Activated naive CD8-positive, alpha-beta T cell treated with anti-CD3 and anti-CD28 coated beads, Interleukin-2, amount 10 ng/mL, durations not matched to agents 7 days and 5 days (primary cell): ENCODE results near the gene INPP5A. TPM values are rescaled to one million over a fixed set of nuclear protein-coding genes. Genes with fewer than 3 reads are reported as not detected.
"Not testable (repeated sequence)": the region's sequence is repeated elsewhere in the genome, so short reads cannot be mapped to it uniquely, and the experiment has no call there.

Experiments used
- ATAC-seq: fragments of 150-1000 bp; cut with Tn5 transposase; one replicate; pipeline ENCODE4 v1.10.0; 2021; ENCODE audit warnings: low read depth, moderate library complexity
- POLR2A ChIA-PET: fragments of 350-600 bp; sonication (Branson Sonifier 250); formaldehyde crosslinking; loops from one replicate; lab custom pipeline; 2021; ENCODE audit warnings: antibody characterized with exemption; lab: Charles Lee
- DNase-seq: peaks from one replicate; pipeline ENCODE4 v3.0.0; 2021
- H3K27ac Mint-ChIP-seq: one replicate; pipeline ENCODE4 v1.8.0; 2022; ENCODE audit warnings: mild to moderate bottlenecking, mixed read lengths
- H3K27me3 Mint-ChIP-seq: one replicate; pipeline ENCODE4 v1.8.0; 2022; ENCODE audit warnings: mild to moderate bottlenecking, moderate library complexity, mixed read lengths
- H3K36me3 Mint-ChIP-seq: one replicate; pipeline ENCODE4 v1.8.0; 2021; ENCODE audit warnings: mild to moderate bottlenecking, mixed read lengths
- H3K4me1 Mint-ChIP-seq: one replicate; pipeline ENCODE4 v1.8.0; 2021; ENCODE audit warnings: mixed read lengths
- H3K4me3 Mint-ChIP-seq: one replicate; pipeline ENCODE4 v1.8.0; 2022; ENCODE audit warnings: mild to moderate bottlenecking, moderate library complexity, mixed read lengths
- H3K9me3 Mint-ChIP-seq: one replicate; pipeline ENCODE4 v1.8.0; 2021; ENCODE audit warnings: mixed read lengths
- total RNA-seq, 2 experiments: library from RNA; stranded (reverse); gene quantifications; one replicate each; pipeline ENCODE4 v1.2.3, GENCODE V29; 2021

INPP5A gene
- total RNA-seq, 2 experiments from 2014 or later, result 14.1 to 15.7 TPM

GRCh38 chr10:132789659-132790148 is 252.1 kb downstream of the INPP5A start:
- H3K4me1 Mint-ChIP-seq, result no peaks in the 10 kb centered on the region
- H3K9me3 Mint-ChIP-seq, result no peaks in the 10 kb centered on the region
- peaks cover 14% of the 10 kb centered on the region for H3K27me3 Mint-ChIP-seq
- POLR2A ChIA-PET, result no interaction called here
- no peak overlapping the region for H3K27ac Mint-ChIP-seq
- no peak for ATAC-seq
- no peaks in the 10 kb centered on the region for H3K36me3 Mint-ChIP-seq
- no peak for DNase-seq
- H3K4me3 Mint-ChIP-seq, result no peak overlapping the region

GRCh38 chr10:132790470-132790869 is 252.9 kb downstream of the INPP5A start:
- no peak overlapping the region for H3K27ac Mint-ChIP-seq
- peaks cover 14% of the 10 kb centered on the region for H3K27me3 Mint-ChIP-seq
- no peaks in the 10 kb centered on the region for H3K36me3 Mint-ChIP-seq
- ATAC-seq, result no peak
- H3K4me3 Mint-ChIP-seq, result no peak overlapping the region
- no peaks in the 10 kb centered on the region for H3K9me3 Mint-ChIP-seq
- no peaks in the 10 kb centered on the region for H3K4me1 Mint-ChIP-seq
- no peak for DNase-seq
- POLR2A ChIA-PET, result no interaction called here

- H3K27me3 Mint-ChIP-seq, result peaks cover 14% of the 10 kb centered on the region
- H3K4me1 Mint-ChIP-seq, result no peaks in the 10 kb centered on the region
- DNase-seq, result no peak
- no peaks in the 10 kb centered on the region for H3K9me3 Mint-ChIP-seq
- no peak overlapping the region for H3K4me3 Mint-ChIP-seq
- POLR2A ChIA-PET, result no interaction called here
- ATAC-seq, result no peak
- H3K36me3 Mint-ChIP-seq, result no peaks in the 10 kb centered on the region
- no peak overlapping the region for H3K27ac Mint-ChIP-seq
Measured at GRCh38 chr10:132790934-132791829, 253.6 kb downstream of the INPP5A start.

GRCh38 chr10:132792099-132792498 is 254.5 kb downstream of the INPP5A start:
- not testable (repeated sequence) for H3K36me3 Mint-ChIP-seq, H3K4me1 Mint-ChIP-seq, ATAC-seq

GRCh38 chr10:132792796-132793195 is 255.2 kb downstream of the INPP5A start:
- Mint-ChIP-seq H3K36me3 (no peaks in the 10 kb centered on the region), H3K4me1 (no peaks in the 10 kb centered on the region), H3K9me3 (no peaks in the 10 kb centered on the region), H3K27ac (no peak overlapping the region), H3K4me3 (no peak overlapping the region), H3K27me3 (peaks cover 14% of the 10 kb centered on the region)
- no peak for ATAC-seq
- DNase-seq, result no peak
- POLR2A ChIA-PET, result no interaction called here

More at GRCh38 chr10:132792099-132792498, 254.5 kb downstream of the INPP5A start:
- DNase-seq, H3K9me3 Mint-ChIP-seq, H3K27ac Mint-ChIP-seq, H3K4me3 Mint-ChIP-seq, POLR2A ChIA-PET: not testable (repeated sequence)
- peaks cover 14% of the 10 kb centered on the region for H3K27me3 Mint-ChIP-seq

GRCh38 chr10:132793213-132793612 is 255.6 kb downstream of the INPP5A start:
- no peaks in the 10 kb centered on the region for H3K9me3 Mint-ChIP-seq
- POLR2A ChIA-PET, result no interaction called here

GRCh38 chr10:132793871-132794849 is 256.6 kb downstream of the INPP5A start:
- POLR2A ChIA-PET, result no interaction called here
- Mint-ChIP-seq H3K27me3 (peaks cover 8% of the 10 kb centered on the region), H3K4me1 (no peaks in the 10 kb centered on the region), H3K36me3 (no peaks in the 10 kb centered on the region), H3K27ac (no peak overlapping the region), H3K4me3 (no peak overlapping the region), H3K9me3 (no peaks in the 10 kb centered on the region)
- ATAC-seq (no peak), DNase-seq (no peak)

More at GRCh38 chr10:132793213-132793612, 255.6 kb downstream of the INPP5A start:
- no peaks in the 10 kb centered on the region for H3K36me3 Mint-ChIP-seq
- H3K4me1 Mint-ChIP-seq, result no peaks in the 10 kb centered on the region
- ATAC-seq (no peak), DNase-seq (no peak)
- no peak overlapping the region for H3K4me3 Mint-ChIP-seq
- peaks cover 11% of the 10 kb centered on the region for H3K27me3 Mint-ChIP-seq
- no peak overlapping the region for H3K27ac Mint-ChIP-seq

- H3K9me3 Mint-ChIP-seq, result no peaks in the 10 kb centered on the region
- POLR2A ChIA-PET, result no interaction called here
- ATAC-seq, result no peak
Measured at GRCh38 chr10:132796846-132797245, 259.3 kb downstream of the INPP5A start.

GRCh38 chr10:132797986-132798385 is 260.4 kb downstream of the INPP5A start:
- POLR2A ChIA-PET, H3K4me3 Mint-ChIP-seq, H3K27ac Mint-ChIP-seq, ATAC-seq, H3K27me3 Mint-ChIP-seq, H3K36me3 Mint-ChIP-seq, DNase-seq, H3K4me1 Mint-ChIP-seq, H3K9me3 Mint-ChIP-seq: not testable (repeated sequence)

More at GRCh38 chr10:132796846-132797245, 259.3 kb downstream of the INPP5A start:
- Mint-ChIP-seq H3K36me3 (no peaks in the 10 kb centered on the region), H3K27ac (no peak overlapping the region), H3K4me1 (no peaks in the 10 kb centered on the region), H3K4me3 (no peak overlapping the region), H3K27me3 (no peaks in the 10 kb centered on the region)
- DNase-seq, result no peak

GRCh38 chr10:132798403-132798802 is 260.8 kb downstream of the INPP5A start:
- Mint-ChIP-seq H3K27ac (no peak overlapping the region), H3K4me3 (no peak overlapping the region), H3K36me3 (no peaks in the 10 kb centered on the region), H3K4me1 (no peaks in the 10 kb centered on the region), H3K9me3 (no peaks in the 10 kb centered on the region), H3K27me3 (no peaks in the 10 kb centered on the region)
- POLR2A ChIA-PET, result no interaction called here
- ATAC-seq (no peak), DNase-seq (no peak)

GRCh38 chr10:132798876-132799275 is 261.3 kb downstream of the INPP5A start:
- Mint-ChIP-seq H3K9me3 (no peaks in the 10 kb centered on the region), H3K36me3 (no peaks in the 10 kb centered on the region), H3K4me3 (no peak overlapping the region), H3K27ac (no peak overlapping the region), H3K27me3 (no peaks in the 10 kb centered on the region), H3K4me1 (no peaks in the 10 kb centered on the region)
- no peak for ATAC-seq
- DNase-seq, result no peak
- POLR2A ChIA-PET, result no interaction called here

GRCh38 chr10:132799865-132800264 is 262.3 kb downstream of the INPP5A start:
- Mint-ChIP-seq H3K27me3 (no peaks in the 10 kb centered on the region), H3K4me3 (no peak overlapping the region), H3K27ac (no peak overlapping the region), H3K36me3 (no peaks in the 10 kb centered on the region), H3K4me1 (no peaks in the 10 kb centered on the region), H3K9me3 (no peaks in the 10 kb centered on the region)
- ATAC-seq (no peak), DNase-seq (no peak)
- POLR2A ChIA-PET, result no interaction called here

GRCh38 chr10:132802048-132802447 is 264.5 kb downstream of the INPP5A start:
- Mint-ChIP-seq H3K4me1 (no peaks in the 10 kb centered on the region), H3K27ac (no peak overlapping the region), H3K36me3 (no peaks in the 10 kb centered on the region), H3K9me3 (no peaks in the 10 kb centered on the region), H3K4me3 (no peak overlapping the region), H3K27me3 (no peaks in the 10 kb centered on the region)
- DNase-seq (no peak), ATAC-seq (no peak)
- POLR2A ChIA-PET, result no interaction called here
